Prostate gland (tissue), 2 donors: ENCODE data around the gene GLRA3. TPM values are rescaled to one million over a fixed set of nuclear protein-coding genes. Genes with fewer than 3 reads are reported as not detected.

Experiments used
- DNase-seq: peaks from one replicate; pipeline ENCODE4 v3.0.0-alpha.2; 2019; ENCODE audit warnings: low spot score
- H3K27ac ChIP-seq, 2 donors: fragments of 200-600 bp; sonication (generic); 2 replicates each; pipeline ENCODE4 v1.5.1; 2017 to 2019
- H3K27me3 ChIP-seq: fragments of 200-600 bp; sonication (generic); replicated peaks from 2 replicates; pipeline ENCODE4 v1.5.1; 2019; ENCODE audit not compliant: insufficient read depth
- H3K36me3 ChIP-seq, 2 donors: fragments of 200-600 bp; sonication (generic); 1 replicate in 1 of 2; 2 replicates in 1 of 2; pipeline versions ENCODE4 v1.5.1 to v1.8.1; 2017 to 2019
- H3K4me1 ChIP-seq: fragments of 200-600 bp; sonication (generic); replicated peaks from 2 replicates; pipeline ENCODE4 v1.5.1; 2019
- H3K4me3 ChIP-seq, 2 donors: fragments of 200-600 bp; sonication (generic); 2 replicates each; pipeline ENCODE4 v1.5.1; 2017 to 2019
- H3K9me3 ChIP-seq: fragments of 200-600 bp; sonication (generic); 2 replicates; pipeline ENCODE4 v1.5.1; 2017
- CTCF ChIP-seq, 4 experiments: fragments of 200-600 bp in 2 of 4; fragments of 450-650 bp in 2 of 4; sonication (generic) in 2 of 4; IDR thresholded peaks; 1 replicate in 3 of 4; 2 replicates in 1 of 4; pipeline ENCODE4 v1.5.1; 2016 to 2019; ENCODE audit warnings: antibody characterized with exemption in 4 of 4, mild to moderate bottlenecking in 2 of 4, moderate library complexity in 2 of 4
- POLR2A ChIP-seq: fragments of 450-650 bp; IDR thresholded peaks from one replicate; pipeline ENCODE4 v1.6.1; 2016; ENCODE audit warnings: antibody characterized with exemption, mild to moderate bottlenecking
- POLR2AphosphoS5 ChIP-seq: sonication (generic); formaldehyde crosslinking; IDR thresholded peaks from one replicate; pipeline ENCODE4 v1.6.1; 2017; ENCODE audit warnings: antibody characterized with exemption
- WGBS: methylation state at CpG from one replicate; pipeline ENCODE4 v1.1.5; 2018; 5-methylcytosine and 5-hydroxymethylcytosine counted together
- intact Hi-C: fragments of 100-400 bp; cut with DNase I; formaldehyde crosslinking; loops from one replicate; pipeline ENCODE4 v1.14.2; 2022
- total RNA-seq, 2 donors: library from RNA; depleted of rRNA; stranded (reverse); fragments of >200 nt; gene quantifications; one replicate each; pipeline ENCODE4 v1.1.0, GENCODE V29; 2016

Gene GLRA3
- total RNA-seq, 2 donors from 2014 or later, result 0.17 TPM; not detected in 1

- no peak overlapping the region for H3K4me3 ChIP-seq
- H3K9me3 ChIP-seq, result no peaks in the 10 kb centered on the region
- WGBS, result 64% methylated on average over 3 of the region's 3 CpGs
- no peaks in the 10 kb centered on the region for H3K36me3 ChIP-seq
- no peak for DNase-seq
- TF ChIP-seq POLR2A (no peak), CTCF (IDR thresholded peaks at IDR 0.05) (no peak), POLR2AphosphoS5 (no peak)
- intact Hi-C loops, result no loop called here
- no peak overlapping the region for H3K27ac ChIP-seq
- H3K27me3 ChIP-seq, result no peaks in the 10 kb centered on the region
- H3K4me1 ChIP-seq, result no peaks in the 10 kb centered on the region
Observed at GRCh38 chr4:174658246-174658645, 170.8 kb downstream of the GLRA3 start.

- WGBS, result 90% methylated on average over 6 of the region's 6 CpGs
- H3K9me3 ChIP-seq, result no peaks in the 10 kb centered on the region
- DNase-seq, result no peak
- H3K4me1 ChIP-seq, result no peaks in the 10 kb centered on the region
- intact Hi-C loops, result no loop called here
- TF ChIP-seq POLR2AphosphoS5, result no peak
- no peak for TF ChIP-seq POLR2A
- TF ChIP-seq CTCF (IDR thresholded peaks at IDR 0.05), result no peak
- H3K36me3 ChIP-seq, result no peaks in the 10 kb centered on the region
- no peaks in the 10 kb centered on the region for H3K27me3 ChIP-seq
- H3K27ac ChIP-seq, result no peak overlapping the region
- H3K4me3 ChIP-seq, result no peak overlapping the region
Observed at GRCh38 chr4:174657472-174657871, 171.6 kb downstream of the GLRA3 start.

DNA sequence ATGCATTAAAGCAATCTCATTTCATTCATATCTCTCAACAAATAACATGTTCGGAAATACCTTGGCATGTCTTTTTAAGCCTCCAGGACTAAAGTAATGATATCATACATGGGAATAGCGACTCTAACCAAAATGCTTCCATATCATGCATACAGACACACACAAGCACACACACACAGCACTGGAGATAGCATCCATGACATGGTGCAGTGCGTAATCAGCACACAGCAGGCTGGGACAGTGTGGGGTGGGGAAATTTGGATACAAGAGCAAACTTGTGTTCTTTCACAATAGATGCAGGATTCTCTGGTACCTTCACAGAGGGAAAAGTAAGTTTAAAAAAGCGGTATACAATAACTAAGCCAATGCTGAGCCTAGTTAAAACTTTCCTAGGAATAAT, 174.4 kb downstream of the GLRA3 start:
- WGBS, result 90% methylated on average over 4 of the region's 4 CpGs
- DNase-seq, result no peak
- Histone ChIP-seq H3K4me3 (no peak overlapping the region), H3K9me3 (no peaks in the 10 kb centered on the region), H3K27me3 (no peaks in the 10 kb centered on the region), H3K27ac (no peak overlapping the region), H3K36me3 (no peaks in the 10 kb centered on the region), H3K4me1 (no peaks in the 10 kb centered on the region)
- TF ChIP-seq POLR2AphosphoS5, result no peak
- TF ChIP-seq POLR2A, result no peak
- TF ChIP-seq CTCF (IDR thresholded peaks at IDR 0.05), result no peak
- intact Hi-C loops, result no loop called here

DNA sequence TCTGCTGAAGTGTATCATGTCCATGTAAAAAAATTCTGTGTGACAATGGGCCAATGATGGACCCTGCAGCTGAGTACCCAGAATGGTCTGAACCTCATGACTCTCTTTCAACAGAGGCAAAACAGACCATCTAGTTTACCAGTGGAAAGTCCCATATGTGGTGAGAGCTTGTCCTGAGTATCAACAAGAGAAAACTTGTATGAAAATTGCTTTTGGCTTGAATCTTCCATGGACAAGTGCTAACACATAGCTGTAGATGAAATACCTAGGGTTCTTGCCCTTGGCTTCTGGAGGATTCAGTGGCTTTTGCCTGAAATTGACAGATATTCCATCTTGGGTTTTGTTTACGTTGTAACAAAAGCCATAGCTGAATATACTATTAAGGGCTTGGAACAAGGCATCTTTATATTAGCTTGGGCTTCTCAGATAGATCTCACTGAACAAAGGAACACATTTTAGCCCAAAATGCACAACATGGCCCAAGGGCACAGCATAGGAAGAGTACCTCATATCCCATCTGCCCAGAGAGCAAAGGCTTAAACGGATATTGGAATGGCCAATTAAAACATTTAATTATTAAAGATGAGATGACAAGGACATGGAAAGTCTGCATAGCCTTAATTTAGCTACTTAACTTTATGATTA, 178.2 kb downstream of the GLRA3 start:
- Histone ChIP-seq H3K4me1 (no peaks in the 10 kb centered on the region), H3K4me3 (no peak overlapping the region), H3K9me3 (no peaks in the 10 kb centered on the region), H3K27ac (no peak overlapping the region), H3K27me3 (no peaks in the 10 kb centered on the region), H3K36me3 (no peaks in the 10 kb centered on the region)
- TF ChIP-seq CTCF (IDR thresholded peaks at IDR 0.05), result no peak
- no peak for TF ChIP-seq POLR2AphosphoS5
- TF ChIP-seq POLR2A, result no peak
- intact Hi-C loops, result no loop called here
- DNase-seq, result no peak
- 57% methylated on average over 2 of the region's 2 CpGs for WGBS

- Histone ChIP-seq H3K27ac (no peak overlapping the region), H3K36me3 (no peaks in the 10 kb centered on the region), H3K4me3 (no peak overlapping the region), H3K27me3 (no peaks in the 10 kb centered on the region), H3K4me1 (no peaks in the 10 kb centered on the region), H3K9me3 (no peaks in the 10 kb centered on the region)
- 92% methylated on average over 5 of the region's 5 CpGs for WGBS
- intact Hi-C loops, result no loop called here
- no peak for TF ChIP-seq CTCF (IDR thresholded peaks at IDR 0.05)
- no peak for TF ChIP-seq POLR2AphosphoS5
- TF ChIP-seq POLR2A, result no peak
- no peak for DNase-seq
Observed at GRCh38 chr4:174648812-174649211, 180.2 kb downstream of the GLRA3 start.
